Stimulated activated CD8-positive, alpha-beta memory T cell treated with anti-CD3 and anti-CD28 coated beads, Interleukin-12 subunit alpha, Interleukin-12 subunit beta, amount 100 ng/mL, for 24 hours (primary cell): Measurements from ENCODE around the gene MMS22L.
"Not testable (repeated sequence)": the region's sequence is repeated elsewhere in the genome, so short reads cannot be mapped to it uniquely, and the experiment has no call there.

Experiments used
- DNase-seq: peaks from one replicate; pipeline ENCODE4 v3.0.0-alpha.2; 2020; ENCODE audit errors: extremely low read depth

Gene MMS22L

DNA sequence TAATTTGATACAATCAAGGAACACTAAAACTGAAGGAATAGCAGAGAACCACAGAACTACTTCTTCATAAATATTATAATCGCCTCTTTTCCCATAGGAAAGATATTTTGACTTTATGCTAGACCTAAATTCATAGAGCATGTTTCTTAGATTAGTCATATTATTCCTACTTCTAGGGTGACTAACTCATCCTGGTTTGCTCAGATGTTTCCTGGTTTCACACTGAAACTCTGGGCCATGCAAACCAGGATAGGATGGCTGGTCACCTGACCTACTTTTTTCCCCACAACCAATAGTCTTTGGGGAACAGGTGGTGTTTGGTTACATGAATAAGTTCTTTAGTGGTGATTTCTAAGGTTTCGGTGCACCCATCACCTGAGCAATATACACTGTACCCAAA is 42.8 kb downstream of the MMS22L start:
- no peak for DNase-seq

DNA sequence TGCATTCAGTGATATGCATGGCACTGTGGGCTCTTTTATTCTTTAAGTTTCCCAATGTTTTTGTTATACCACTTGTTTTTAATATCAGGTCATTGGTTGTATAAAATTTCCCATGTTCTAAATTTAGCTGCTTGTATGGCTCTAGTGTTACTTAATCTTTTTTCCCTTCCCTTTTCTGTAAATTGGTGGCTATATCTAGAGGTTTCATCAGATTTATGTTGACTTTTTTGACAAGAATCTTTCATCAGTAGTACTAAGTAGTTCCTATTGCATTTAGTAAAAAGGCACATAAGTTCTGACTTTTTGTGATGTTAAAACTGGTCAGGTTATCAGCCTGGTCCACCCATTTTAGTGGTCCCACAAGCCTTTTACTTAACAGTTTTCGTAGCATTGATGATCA is 51.1 kb downstream of the MMS22L start:
- no peak for DNase-seq

DNA sequence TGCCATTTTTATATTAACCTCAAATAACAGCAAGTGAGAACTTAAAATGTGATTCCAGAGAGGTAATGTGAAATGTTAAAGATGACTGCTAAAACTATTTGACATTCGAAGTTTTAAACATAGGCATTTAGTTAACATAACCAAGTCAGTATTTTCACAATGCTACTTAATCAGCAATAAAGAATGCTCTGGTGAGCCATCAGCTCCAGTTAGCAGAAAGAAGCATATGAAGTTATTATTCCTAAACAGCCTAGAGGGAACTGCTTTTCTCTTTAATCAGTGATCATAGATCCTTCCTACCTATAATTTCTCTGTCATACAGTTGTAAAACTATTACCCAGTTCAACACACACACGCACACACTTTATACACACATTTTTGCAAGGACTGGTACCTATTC is 60.1 kb downstream of the MMS22L start:
- no peak for DNase-seq

DNA sequence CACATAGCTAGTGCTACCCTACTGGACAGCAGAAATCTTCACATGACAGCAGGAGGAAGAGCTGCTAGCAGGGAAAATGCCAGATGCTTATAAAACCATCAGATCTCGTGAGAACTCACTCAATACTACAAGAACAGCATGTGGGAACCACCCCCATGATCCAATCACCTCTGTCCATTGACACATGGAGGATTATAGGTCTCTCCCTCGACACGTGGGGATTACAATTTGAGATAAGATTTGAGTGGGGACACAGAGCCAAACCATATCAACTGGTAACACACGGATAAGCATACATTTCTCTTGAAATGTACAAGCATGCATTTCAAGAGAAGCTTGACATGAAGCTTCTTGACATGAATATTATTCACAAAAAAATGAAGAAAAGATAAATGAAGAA is 64.1 kb downstream of the MMS22L start:
- no peak for DNase-seq

DNA sequence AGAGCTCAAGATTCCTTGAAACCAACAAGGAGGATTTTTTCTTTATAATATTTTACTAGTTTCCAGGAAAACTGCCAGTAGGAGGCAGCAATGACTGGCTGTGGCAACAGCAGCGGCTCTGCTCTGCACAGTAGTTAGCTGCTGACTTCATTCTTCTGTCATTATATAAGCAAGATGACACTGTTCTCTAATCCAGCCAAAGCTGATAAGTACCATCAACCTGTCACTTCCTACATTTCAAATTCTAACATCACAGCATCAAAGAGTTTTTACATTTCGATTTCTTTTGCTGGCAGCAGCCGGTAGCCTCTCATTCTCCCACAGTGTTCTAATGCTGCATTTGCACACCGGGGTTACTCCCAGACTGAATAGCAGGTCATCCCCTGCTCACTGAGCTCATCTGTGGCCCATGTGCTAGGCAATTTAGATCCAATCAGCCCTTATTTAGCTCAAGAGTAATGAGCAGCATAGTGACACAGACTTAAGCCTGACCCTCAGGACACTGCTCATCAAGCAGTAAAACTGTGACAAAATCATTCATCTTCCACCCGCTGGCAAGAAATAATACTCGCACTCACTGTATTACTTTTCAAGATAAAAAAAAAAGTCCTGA is 67.8 kb downstream of the MMS22L start:
- DNase-seq: no peak

DNA sequence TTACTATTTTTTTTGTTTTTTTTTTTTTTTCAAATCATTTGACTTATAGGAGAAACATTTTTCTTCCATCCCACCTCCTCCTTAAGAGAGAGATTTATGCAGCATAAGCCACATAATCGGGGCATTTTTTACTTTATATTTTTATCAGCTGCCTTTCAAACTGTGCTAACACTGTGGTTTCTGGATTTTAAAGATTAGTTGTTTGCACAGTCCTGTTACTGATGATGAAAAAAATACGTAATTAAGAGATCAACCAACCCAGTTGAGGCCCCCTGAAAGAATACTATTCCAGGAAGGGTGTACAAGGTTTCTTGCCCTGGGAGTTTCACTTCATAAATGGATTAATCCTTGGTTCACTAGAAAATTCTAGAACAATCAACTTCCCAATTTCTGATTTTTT is 68.3 kb downstream of the MMS22L start:
- no peak for DNase-seq

DNA sequence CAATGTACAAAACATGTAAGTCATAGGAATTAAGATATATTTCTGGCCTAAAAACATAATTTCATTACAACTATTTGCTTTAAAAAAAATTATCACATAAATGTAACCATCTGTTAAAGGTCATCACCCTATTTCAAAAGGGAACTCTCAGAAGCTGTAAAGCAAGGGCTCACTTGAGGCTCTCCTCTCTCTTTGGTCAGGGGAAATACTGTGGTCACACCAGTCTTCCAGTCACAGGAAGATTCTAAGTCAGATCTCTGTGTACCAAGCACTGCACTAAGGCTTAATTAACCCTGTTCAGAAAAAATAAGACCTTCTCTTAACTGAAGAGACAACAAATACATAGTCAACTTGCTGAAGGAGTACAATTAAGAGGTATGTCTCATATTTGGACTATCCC is 75.6 kb downstream of the MMS22L start:
- DNase-seq: no peak

DNA sequence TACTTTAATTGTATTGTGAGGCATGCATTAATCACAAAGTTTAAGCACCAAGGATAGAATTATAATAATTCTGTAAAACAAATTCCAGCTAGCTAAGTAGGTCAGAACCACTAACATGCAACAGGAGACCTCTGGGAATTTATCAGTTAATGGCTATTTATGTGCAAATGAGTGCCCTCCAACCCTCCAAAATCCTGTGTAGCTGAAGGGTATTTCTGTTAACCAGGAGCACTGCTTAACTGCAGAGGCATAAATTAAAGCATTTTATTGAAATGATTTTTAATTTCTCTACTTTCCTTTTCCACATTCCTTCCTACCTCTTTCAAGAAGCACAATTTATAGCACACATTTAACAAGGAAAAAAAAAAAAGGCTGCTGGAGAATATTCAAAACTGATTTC is 77.0 kb downstream of the MMS22L start:
- no peak for DNase-seq

DNA sequence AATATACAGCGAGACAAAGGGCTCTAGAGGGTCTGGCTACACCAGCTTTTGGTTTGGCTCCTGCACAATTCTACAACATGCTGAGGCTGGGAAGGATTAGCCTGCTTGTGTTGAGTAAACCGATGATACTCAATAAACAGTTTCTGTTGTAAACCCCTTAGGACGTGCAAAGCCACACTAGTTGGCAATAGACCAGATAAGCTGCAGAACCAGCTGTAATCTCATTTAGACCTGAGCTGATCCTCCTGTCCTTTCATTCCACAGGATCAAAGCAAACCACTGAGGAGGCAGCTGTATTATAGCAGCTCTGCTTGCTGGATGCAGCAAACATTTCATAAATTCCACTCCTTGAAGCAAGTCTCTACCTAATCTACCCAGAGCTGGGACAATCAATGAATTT is 79.7 kb downstream of the MMS22L start:
- no peak for DNase-seq

DNA sequence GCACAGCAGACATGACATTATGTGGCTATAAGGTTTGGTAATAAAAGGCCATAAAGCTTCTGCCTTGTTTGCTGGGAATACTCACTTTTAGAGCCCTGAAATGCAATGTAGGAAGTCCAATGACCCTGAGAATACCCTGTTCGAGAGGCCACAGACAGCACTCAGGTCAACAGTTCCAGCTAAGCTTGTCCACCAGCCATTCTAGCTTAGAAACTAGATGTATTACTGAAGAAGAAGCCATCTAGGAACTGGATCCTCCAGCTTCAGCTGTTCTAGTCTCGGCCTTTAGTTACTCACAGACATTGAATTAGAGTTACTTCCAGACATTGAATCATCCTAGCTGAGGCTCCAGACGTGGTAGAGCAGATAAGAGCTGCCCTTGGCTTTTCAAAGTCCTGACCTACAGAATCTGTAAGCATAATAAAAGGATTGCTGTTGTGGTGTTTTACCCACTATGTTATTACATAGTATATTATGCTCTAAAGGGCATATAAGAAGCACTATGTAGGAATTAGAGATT is 84.9 kb downstream of the MMS22L start:
- no peak for DNase-seq

DNA sequence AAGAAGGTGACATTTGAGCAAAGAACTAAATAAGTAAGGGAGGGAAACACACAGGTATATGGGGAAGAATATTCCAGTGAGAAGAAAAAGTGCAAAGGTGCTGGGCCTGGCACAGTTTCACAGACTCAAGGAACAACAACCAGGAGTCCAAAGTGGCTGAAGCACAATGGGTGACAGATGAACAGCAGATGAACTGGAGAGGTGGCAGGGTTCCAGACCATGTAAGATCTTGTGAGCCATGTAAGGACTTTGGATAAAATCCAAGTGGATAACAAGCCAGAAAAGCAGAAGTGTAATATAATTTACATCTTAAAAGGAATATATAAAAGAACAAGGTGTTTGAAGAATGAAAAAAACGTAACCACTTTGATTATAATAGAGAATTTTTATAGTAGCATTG is 87.9 kb downstream of the MMS22L start:
- no peak for DNase-seq

DNA sequence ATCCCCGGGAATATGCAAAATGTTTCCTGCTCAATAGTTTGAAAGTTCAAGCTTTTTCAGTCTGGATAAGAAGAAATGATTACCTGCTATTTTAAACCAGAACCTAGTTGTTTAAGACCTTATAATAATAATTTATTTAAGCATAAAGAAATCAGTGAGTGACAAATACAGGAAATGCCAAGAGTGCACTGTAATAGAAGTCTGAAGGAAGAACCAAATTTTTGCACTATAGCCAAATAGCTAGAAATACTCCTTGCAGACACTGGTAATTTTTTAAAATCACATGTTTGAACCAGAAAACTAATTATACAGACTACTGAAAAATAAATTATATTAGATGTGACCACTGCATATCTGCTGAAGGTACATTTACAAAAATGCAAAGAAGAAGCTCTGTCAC is 93.2 kb downstream of the MMS22L start:
- DNase-seq: no peak

DNA sequence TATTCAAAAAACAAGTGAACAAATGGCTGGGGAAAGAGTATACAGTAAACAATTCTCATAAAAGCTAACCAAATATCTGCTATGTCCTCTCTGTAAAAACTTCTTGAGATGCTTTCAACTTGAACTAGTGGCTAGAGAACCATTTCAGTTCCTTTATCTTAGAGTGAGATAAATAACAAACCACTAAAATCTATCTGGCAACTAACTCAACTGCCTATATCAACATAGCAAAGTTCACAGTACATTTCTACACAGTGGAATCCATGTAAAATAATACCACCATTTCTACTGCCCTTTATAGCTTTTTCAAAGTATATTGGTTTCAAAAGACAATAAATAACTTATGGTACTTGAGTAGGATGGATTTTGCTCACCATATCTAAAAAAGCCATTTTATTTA is 95.1 kb downstream of the MMS22L start:
- DNase-seq: no peak

DNA sequence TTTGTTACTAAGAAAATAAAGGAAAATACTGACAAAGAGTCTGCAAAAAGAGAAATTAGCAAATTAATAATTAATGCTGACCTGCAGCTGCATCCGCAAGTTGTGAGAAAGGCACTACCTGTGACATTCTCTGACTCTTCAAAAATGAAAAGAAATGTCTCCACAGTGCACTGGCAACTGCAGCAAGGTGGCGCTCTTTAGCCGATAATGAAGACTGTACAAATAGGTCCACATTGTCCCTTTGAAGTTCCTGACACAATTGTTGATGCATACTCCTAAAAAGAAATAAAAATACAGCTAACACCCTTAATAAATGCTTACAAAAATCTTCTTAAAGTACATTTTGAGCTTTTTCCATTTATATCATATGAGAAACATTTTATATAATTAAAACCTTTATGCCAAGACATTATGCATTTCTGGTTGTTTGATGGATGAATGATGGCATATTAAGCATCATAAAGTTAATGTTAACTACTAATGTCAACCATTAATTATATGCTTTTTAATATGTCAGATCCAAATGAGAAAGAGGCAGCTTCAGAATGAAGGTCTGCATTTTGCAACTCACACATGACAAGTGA is 96.5 kb downstream of the MMS22L start:
- DNase-seq: peak; percentile 5

DNA sequence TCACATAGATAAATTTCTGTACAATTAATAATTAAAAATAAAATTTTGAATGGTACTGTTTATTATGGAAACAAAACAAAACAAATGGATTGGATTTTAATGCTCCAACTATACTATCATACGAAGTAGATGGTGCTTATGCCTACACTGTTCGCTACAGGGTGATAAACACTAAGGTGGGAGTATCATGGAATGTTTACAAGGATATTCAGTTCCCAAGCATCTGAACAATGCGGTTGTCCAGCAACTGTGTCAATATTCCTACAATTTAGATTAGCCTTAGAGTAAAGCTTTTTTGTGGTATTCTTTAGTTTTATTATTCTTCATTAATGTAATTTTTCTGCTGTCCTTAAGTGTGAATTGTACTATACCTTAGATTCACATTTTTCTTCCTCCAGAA is 105.1 kb downstream of the MMS22L start:
- DNase-seq: no peak

DNA sequence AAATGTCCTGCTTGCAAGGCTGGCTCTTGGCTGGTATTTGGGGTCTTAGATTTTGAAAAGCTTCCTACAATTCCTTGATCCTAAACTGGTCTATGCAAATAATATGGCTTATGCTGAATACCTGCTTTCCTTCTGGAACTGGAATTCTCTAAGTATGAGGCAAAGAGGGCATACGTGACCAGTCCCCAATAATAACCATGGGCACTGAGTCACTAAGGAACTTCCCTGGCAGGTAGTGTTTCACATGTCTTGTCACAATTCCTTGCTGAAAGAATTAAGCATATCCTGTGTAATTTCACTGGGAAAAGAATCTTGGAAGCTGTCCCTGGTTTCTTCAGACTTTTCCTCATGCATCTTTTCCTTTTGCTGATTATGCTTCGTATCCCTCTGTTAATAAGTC is 106.5 kb downstream of the MMS22L start:
- DNase-seq: no peak

DNA sequence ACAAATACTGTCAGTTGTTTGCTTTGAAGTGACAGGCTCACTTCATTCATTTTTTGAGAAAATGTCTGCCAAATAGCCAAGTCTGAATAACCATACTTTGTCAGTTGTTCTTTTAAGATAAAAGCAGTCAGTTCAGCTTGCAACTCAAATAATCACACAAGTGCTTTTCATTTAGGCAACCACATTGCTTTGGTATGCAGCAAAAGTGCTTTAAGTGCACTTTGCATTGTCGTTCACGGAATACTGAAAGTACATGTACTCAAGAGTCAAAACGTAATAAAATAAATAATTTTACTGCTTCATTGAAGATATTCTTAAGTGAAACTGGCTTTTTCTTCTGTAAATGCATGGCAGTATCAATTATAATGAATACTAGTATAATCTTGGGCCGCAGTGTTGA is 107.2 kb downstream of the MMS22L start:
- DNase-seq: no peak

DNA sequence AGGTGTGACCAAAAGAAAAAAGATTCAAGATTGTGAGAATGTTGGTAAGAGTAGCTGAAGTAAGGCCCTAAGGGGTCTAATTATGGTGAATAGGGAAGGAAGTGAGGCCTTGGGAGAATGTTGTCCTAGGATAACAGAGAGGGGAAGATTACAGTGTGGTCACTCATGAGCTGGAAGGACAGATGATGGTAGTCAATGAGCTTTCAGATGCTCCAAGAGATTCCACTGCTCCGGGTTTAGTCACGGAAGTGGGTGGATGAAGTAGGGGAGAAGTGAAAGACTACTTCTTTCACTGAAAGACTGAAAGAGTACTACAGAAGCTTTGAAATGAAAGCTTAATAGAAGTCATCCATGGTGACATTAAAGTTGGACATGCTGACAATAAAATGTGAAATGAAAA is 108.5 kb downstream of the MMS22L start:
- DNase-seq: no peak

DNA sequence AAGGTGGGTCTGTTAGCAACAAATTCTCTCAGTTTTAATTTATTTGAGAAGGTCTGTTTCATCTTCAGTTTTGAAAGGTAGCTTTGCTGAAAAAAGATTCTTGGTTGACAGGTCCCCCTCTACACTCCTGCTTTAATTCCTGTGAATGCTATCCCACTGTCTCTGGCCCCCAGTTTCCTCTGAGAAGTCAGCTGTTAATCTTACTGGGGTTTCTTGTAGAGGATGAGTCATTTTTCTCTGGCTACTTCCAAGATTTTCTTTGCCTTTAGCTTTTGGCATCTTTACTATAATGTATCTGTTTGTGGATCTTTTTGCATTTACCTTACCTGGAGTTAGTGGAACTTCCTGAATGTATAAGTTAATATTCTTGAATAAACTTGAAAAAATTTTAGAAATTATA is 122.7 kb downstream of the MMS22L start:
- DNase-seq: no peak

DNA sequence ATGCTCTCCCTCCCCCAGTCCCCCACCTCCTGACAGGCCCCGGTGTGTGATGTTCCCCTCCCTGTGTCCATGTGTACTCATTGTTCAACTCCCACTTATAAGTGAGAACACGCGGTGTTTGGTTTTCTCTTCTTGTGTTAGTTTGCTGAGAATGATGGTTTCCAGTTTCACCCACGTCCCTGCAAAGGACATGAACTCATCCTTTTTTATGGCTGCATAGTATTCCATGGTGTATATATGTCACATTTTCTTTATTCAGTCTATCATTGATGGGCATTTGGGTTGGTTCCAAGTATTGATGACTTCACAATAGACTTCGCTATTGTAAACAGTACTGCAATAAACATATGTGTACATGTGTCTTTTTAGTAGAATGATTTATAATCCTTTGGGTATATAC is 127.6 kb downstream of the MMS22L start:
- not testable (repeated sequence) for DNase-seq

DNA sequence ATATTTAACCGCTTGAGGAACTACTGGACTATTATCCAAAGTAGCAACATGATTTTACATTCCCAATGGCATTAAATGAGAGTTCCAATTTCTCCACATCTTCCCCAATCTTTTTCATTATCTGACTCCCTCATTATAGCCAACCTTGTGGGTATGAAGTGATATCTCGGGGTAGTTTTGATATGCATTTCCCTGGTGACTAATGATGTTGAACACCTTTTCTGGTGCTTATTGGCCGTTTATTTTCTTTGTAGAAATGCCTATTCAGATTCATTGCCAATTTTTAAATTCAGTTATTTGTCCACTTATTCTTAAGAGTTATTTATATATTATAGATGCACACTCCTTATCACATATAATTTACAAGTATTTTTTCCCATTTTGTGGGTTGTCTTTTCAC is 129.0 kb downstream of the MMS22L start:
- DNase-seq: no peak

DNA sequence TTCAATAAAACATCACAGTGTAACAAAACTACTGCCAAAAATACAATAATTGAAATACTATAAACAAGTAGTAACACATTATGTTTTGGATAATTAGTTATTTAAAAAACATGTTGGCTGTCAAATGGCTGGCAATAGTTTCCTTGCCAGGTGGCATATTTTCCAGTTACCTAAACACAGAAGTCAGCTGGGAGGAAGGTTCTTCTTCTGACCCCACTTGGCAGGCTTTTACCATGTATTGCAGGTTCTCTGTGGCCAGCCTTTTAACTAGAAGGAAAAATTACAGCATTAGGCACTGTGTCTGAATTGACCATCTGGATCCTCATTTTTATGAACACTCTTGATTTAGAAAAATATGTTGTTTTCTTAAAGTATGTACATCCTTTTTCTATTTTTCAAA is 131.4 kb downstream of the MMS22L start:
- no peak for DNase-seq

DNA sequence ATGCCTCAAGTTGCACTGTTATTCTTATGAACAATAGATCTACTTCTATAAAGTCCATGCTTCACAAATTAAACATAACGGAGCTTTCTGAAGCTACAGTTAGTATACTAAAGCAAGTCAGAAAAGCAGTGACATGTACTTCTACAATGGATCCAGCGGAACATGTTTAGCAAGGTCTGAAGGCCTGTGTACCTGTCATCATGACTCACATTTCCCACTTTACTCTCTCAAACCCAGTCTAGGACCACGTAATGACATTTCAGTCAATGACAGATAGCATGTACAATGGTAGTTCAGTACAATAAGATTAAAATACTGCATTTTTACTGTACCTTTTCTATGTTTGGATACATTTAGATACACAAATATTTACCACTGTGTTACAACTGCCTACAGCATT is 132.1 kb downstream of the MMS22L start:
- no peak for DNase-seq

DNA sequence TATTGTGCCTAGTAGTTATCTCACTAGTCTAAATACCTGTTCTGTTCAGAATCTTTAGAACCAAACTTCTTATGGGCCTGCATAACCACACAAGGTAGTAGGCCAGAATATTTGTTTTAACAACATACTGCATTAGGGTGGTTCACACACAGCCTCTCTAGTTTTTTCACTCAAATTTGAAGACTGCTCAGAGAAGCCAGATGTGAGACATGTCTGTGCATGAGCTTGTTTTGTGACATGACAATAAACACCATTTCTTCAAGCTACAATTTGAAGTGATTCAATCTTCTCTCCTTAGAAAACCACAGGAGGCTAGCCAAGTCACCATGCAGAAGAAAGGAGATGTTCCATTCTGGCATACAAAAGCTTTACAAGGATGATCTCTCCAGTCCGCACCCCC is 135.6 kb downstream of the MMS22L start:
- DNase-seq: no peak
